GM12878 (cell line): Measurements from ENCODE around the gene TMBIM6. TPM values are rescaled to one million over a fixed set of nuclear protein-coding genes. Genes with fewer than 3 reads are reported as not detected.

Experiments used
- ATAC-seq: fragments of 200-7000 bp; cut with Tn5 transposase; 3 replicates; pipeline ENCODE4 v1.9.1; 2020; ENCODE audit warnings: mild to moderate bottlenecking, moderate library complexity
- BruUV-seq: library from RNA; stranded (reverse); fragments of 400-500 nt; replicated peaks from 2 replicates; lab custom pipeline; 2021; lab: Mats Ljungman, UMichigan
- CTCF ChIA-PET: fragments of 300-600 bp; sonication (Branson Sonifier 250); formaldehyde crosslinking; extraction: SDS; loops from one replicate; lab custom pipeline; 2021; ENCODE audit warnings: inconsistent platforms; lab: Yijun Ruan, JAX
- POLR2A ChIA-PET: fragments of 350-600 bp; formaldehyde crosslinking; extraction: SDS; loops from one replicate; lab custom pipeline; 2021; ENCODE audit warnings: inconsistent platforms; lab: Charles Lee
- RAD21 ChIA-PET: fragments of 300-600 bp; sonication (Branson Sonifier 250); formaldehyde crosslinking; loops from one replicate; lab custom pipeline; 2023; ENCODE audit warnings: antibody characterized with exemption; ENCODE audit not compliant: unreplicated experiment; lab: Charles Lee
- SMC1A ChIA-PET: fragments of 300-600 bp; sonication (Branson Sonifier 250); formaldehyde crosslinking; loops from one replicate; lab custom pipeline; 2023; ENCODE audit not compliant: unreplicated experiment, uncharacterized antibody; lab: Charles Lee
- DNase-seq: peaks from one replicate; pipeline ENCODE4 v3.0.0-alpha.2; 2011; ENCODE audit warnings: low read depth, low spot score
- FAIRE-seq: peaks from 3 replicates; lab custom pipeline; 2011; peaks lifted over from hg19 to GRCh38; lab: Jason Lieb, UNC
- H2AFZ ChIP-seq: 2 replicates; pipeline ENCODE4 v1.6.0; 2011; ENCODE audit warnings: low read depth, low read length, control low read depth; ENCODE audit not compliant: control insufficient read depth
- H3K27ac ChIP-seq: 2 replicates; pipeline ENCODE4 v1.5.1; 2011; ENCODE audit warnings: control low read depth; ENCODE audit not compliant: control insufficient read depth, insufficient read depth
- H3K27me3 ChIP-seq, 2 experiments: replicated peaks in 1 of 2; 2 replicates each; pipeline versions ENCODE4 v1.6.0 to v1.6.1; 2011; ENCODE audit warnings: low read length in 1 of 2; ENCODE audit not compliant: control insufficient read depth in 2 of 2, insufficient read depth in 2 of 2
- H3K36me3 ChIP-seq, 2 experiments: 2 replicates each; pipeline ENCODE4 v1.5.1; 2011; ENCODE audit warnings: low read length in 1 of 2; ENCODE audit not compliant: control insufficient read depth in 2 of 2, insufficient read depth in 2 of 2
- H3K4me1 ChIP-seq: 2 replicates; pipeline ENCODE4 v1.6.1; 2011; ENCODE audit warnings: mild to moderate bottlenecking, low read length, moderate library complexity, mixed read lengths; ENCODE audit not compliant: control insufficient read depth, insufficient read depth
- H3K4me2 ChIP-seq: 2 replicates; pipeline ENCODE4 v1.6.0; 2011; ENCODE audit warnings: control low read depth; ENCODE audit not compliant: control insufficient read depth, insufficient read depth
- H3K4me3 ChIP-seq: fragments of 200-600 bp; sonication (generic); 2 replicates; pipeline ENCODE4 v1.5.1; 2016
- H3K79me2 ChIP-seq: 2 replicates; pipeline ENCODE4 v1.6.0; 2011; ENCODE audit warnings: low read length; ENCODE audit not compliant: control insufficient read depth, insufficient read depth
- H3K9ac ChIP-seq: 2 replicates; pipeline ENCODE4 v1.8.0; 2011; ENCODE audit warnings: low read length, control low read depth, mixed read lengths; ENCODE audit not compliant: control insufficient read depth, insufficient read depth
- H3K9me3 ChIP-seq: replicated peaks from 3 replicates; pipeline ENCODE4 v1.5.1; 2011; ENCODE audit warnings: mild to moderate bottlenecking, low read length; ENCODE audit not compliant: control insufficient read depth, insufficient read depth
- H4K20me1 ChIP-seq: 2 replicates; pipeline ENCODE4 v1.6.0; 2011; ENCODE audit not compliant: control insufficient read depth, insufficient read depth
- RELA ChIP-seq: fragments of 450-650 bp; IDR thresholded peaks from 2 replicates; pipeline ENCODE4 v1.8.0; 2014; ENCODE audit warnings: borderline replicate concordance; ENCODE audit not compliant: partially characterized antibody
- SMC3 ChIP-seq: IDR thresholded peaks from 2 replicates; pipeline ENCODE4 v1.6.1; 2011; ENCODE audit warnings: low read length, improper control_type of control experiment, borderline replicate concordance
- WGBS: methylation state at CpG from one replicate; pipeline ENCODE4 v1.1.6; 2016; ENCODE audit warnings: low lambda C conversion rate; ENCODE audit not compliant: insufficient replicate concordance, insufficient coverage; ENCODE audit errors: missing lambda C conversion rate; 5-methylcytosine and 5-hydroxymethylcytosine counted together
- in situ Hi-C: fragments of 300-500 bp; cut with MboI; formaldehyde crosslinking; loops from 9 replicates; pipeline ENCODE4 v1.14.3; 2018; ENCODE audit warnings: mixed read lengths
- intact Hi-C: fragments of 100-400 bp; cut with micrococcal nuclease; formaldehyde crosslinking; loops from one replicate; pipeline ENCODE4 v1.14.2; 2022; ENCODE audit not compliant: unreplicated experiment
- polyA plus RNA-seq, 11 experiments: library from polyadenylated mRNA; depleted of rRNA in 4 of 11; unstranded in 6 of 11; stranded (reverse) in 5 of 11; fragments of >200 nt; fragmentation: Nextera tagmentation in 4 of 11; fragmentation: Illumina TruSeq in 1 of 11; extraction: Ambion mirVana in 4 of 11; extraction: Trizol in 1 of 11; gene quantifications; 1 replicate in 1 of 11; 2 replicates in 10 of 11; pipeline versions ENCODE4 v1.2.1 to v1.2.3, GENCODE V29; 2011 to 2016; ENCODE audit warnings: inconsistent platforms in 2 of 11, missing spikeins in 2 of 11, low read depth in 1 of 11
- total RNA-seq, 4 experiments: library from RNA; depleted of rRNA in 3 of 4; stranded (reverse); fragments of >200 nt in 3 of 4; fragmentation: Illumina TruSeq in 1 of 4; extraction: Trizol in 1 of 4; gene quantifications; 2 replicates each; pipeline versions ENCODE4 v1.2.1 to v1.2.3, GENCODE V29; 2013 to 2021
- TF ChIP-seq, protein P1 (sequence below): IDR thresholded peaks from 2 replicates; pipeline ENCODE4 v1.6.1; 2012; ENCODE audit warnings: low read depth, low read length, improper control_type of control experiment

Gene TMBIM6
- total and polyA plus RNA-seq, 10 of the 15 experiments (the other 5 are each of a cell fraction or from before 2014, with no cell fraction given), result 224 to 1,192 (median 379) TPM

DNA sequence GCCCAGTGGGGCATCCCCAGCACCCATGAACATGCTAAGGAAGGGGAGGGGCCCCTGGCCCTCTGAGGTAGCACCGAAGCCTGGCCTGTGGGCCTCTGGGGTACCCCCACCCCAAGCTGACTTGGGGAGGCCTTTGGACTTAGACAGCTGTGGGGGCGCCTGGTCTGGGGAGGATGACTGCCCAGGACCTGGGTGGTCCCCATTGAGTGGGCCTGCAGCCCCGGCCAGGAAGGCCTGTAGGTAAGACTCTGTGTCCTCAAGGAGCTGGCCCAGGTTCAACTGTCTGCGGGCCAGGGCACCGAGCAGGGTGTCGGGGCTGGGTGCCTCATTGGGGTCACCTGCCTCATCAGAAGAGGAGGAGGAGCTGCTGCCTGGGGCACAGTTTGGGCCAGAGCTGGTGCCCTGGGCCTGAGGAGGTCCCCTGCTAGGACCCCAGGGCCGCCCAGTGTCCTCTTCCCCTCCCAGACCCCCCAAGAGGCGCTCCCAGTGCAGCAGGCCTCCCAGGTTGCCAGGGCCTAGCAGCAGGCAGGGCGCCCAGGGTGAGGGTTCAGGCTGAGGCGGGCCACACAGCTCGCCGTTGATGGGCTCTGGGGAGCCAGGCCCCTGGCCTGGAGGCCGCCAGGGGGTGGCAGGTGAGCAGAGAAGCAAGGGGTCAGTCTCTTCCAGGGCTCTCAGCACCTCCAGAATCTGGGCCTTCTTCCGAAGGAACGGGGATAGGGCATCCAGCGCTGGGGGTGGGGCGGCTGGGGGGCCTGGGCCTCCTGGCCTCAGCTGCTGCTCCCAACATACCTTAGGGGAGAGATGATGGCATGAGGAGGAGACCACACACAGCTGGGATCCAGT is 55.5 kb downstream of the TMBIM6 start (continued):
- TF ChIP-seq, protein P1, sequence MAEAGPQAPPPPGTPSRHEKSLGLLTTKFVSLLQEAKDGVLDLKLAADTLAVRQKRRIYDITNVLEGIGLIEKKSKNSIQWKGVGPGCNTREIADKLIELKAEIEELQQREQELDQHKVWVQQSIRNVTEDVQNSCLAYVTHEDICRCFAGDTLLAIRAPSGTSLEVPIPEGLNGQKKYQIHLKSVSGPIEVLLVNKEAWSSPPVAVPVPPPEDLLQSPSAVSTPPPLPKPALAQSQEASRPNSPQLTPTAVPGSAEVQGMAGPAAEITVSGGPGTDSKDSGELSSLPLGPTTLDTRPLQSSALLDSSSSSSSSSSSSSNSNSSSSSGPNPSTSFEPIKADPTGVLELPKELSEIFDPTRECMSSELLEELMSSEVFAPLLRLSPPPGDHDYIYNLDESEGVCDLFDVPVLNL, result no peak

DNA sequence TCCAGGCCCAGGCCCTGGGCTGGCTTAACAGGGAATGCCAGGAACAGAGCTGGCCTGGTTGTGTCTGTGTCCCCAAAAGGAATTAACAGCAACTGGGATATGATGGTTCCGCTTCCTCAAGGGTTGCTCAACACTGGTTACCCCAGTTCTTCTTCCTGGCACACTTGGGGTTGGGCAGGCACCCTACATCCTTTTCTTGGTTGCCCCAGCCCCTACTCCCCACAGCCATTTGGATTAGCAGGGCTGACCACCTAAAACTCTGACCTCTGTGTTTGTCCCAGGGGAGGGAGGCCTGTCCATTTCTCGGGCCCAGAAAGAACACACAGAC is 56.1 kb downstream of the TMBIM6 start:
- ChIA-PET RAD21 (no interaction called here), POLR2A (no interaction called here)
- no peak overlapping the region for H3K4me2 ChIP-seq
- in situ Hi-C loops, result no loop called here
- no peaks in the 10 kb centered on the region for H3K9me3 ChIP-seq
- H3K9ac ChIP-seq, result no peak overlapping the region
- no peak overlapping the region for H3K4me3 ChIP-seq
- H3K27ac ChIP-seq, result no peak overlapping the region
- no peak for FAIRE-seq
- TF ChIP-seq RELA, result no peak
- no peak for TF ChIP-seq SMC3
- TF ChIP-seq, all 136 proteins: peak for 0
- peaks cover 3 to 8% of the 10 kb centered on the region in 2 experiments for H3K36me3 ChIP-seq
- H4K20me1 ChIP-seq, result no peaks in the 10 kb centered on the region
- ATAC-seq (no peak), DNase-seq (no peak)
- H3K79me2 ChIP-seq, result no peaks in the 10 kb centered on the region
- H3K4me1 ChIP-seq, result no peaks in the 10 kb centered on the region
- SMC1A ChIA-PET, result no interaction called here
- intact Hi-C loops, result no loop called here
- no peaks in the 10 kb centered on the region for H3K27me3 ChIP-seq
- CTCF ChIA-PET, result interaction anchor here (1.0 to 2.7 kb wide), 4 partner anchors 20 to 43 kb away, joined by 3 to 8 read pairs (median 6); no protein-coding TSS in a partner anchor
- 50% methylated on average over 2 of the region's 2 CpGs for WGBS
- BruUV-seq, result no TSS peak
- no peak overlapping the region for H2AFZ ChIP-seq
